HEK293 (cell line): ENCODE data around the gene DGUOK.
A peak's percentile ranks its signal among the peaks of the same experiment; 100 is the strongest.

ENCODE experiments used
- CTCF ChIA-PET: fragments of 350-600 bp; formaldehyde crosslinking; extraction: SDS; loops from one replicate; lab custom pipeline; 2021; ENCODE audit warnings: antibody characterized with exemption; lab: Yijun Ruan, JAX
- POLR2A ChIA-PET: fragments of 300-600 bp; formaldehyde crosslinking; extraction: SDS; loops from one replicate; lab custom pipeline; 2020; ENCODE audit warnings: antibody characterized with exemption, inconsistent platforms; lab: Yijun Ruan, JAX
- H3K27ac ChIP-seq: fragments of 200-500 bp; sonication (Bioruptor generic); 2 replicates; pipeline ENCODE4 v1.5.1; 2014; ENCODE audit warnings: low read depth, low read length, control low read depth, inconsistent platforms; ENCODE audit errors: extremely low read depth
- H3K36me3 ChIP-seq, 2 experiments: fragments of 200-500 bp in 1 of 2; sonication (Bioruptor generic) in 1 of 2; 1 replicate in 1 of 2; 2 replicates in 1 of 2; pipeline ENCODE4 v1.5.1; 2014 to 2017; ENCODE audit warnings: inconsistent platforms in 2 of 2, low read length in 2 of 2; ENCODE audit not compliant: control insufficient read depth in 2 of 2, insufficient read depth in 1 of 2
- H3K4me1 ChIP-seq: fragments of 200-500 bp; sonication (Bioruptor generic); 2 replicates; pipeline ENCODE4 v1.5.1; 2014; ENCODE audit warnings: mild to moderate bottlenecking, low read length, inconsistent platforms; ENCODE audit not compliant: control insufficient read depth, insufficient read depth
- H3K4me3 ChIP-seq: 2 replicates; pipeline ENCODE4 v1.5.1; 2011; ENCODE audit warnings: low read depth, mild to moderate bottlenecking, control low read depth, low read length, moderate library complexity
- H3K9me3 ChIP-seq: fragments of 200-500 bp; sonication (Bioruptor generic); 2 replicates; pipeline ENCODE4 v1.5.1; 2014; ENCODE audit warnings: low read depth, low read length, inconsistent platforms; ENCODE audit not compliant: control insufficient read depth, insufficient read depth
- GFI1B ChIP-seq: fragments of 450-650 bp; formaldehyde crosslinking; IDR thresholded peaks from 2 replicates; pipeline ENCODE4 v1.5.1; 2016; ENCODE audit warnings: missing biosample characterization, missing genetic modification characterization
- PRDM4 ChIP-seq: fragments of 450-650 bp; formaldehyde crosslinking; IDR thresholded peaks from 2 replicates; pipeline ENCODE4 v1.5.1; 2017; ENCODE audit warnings: missing biosample characterization, missing genetic modification characterization
- SALL2 ChIP-seq: fragments of 450-650 bp; formaldehyde crosslinking; IDR thresholded peaks from 2 replicates; pipeline ENCODE4 v1.5.0; 2017; ENCODE audit warnings: missing biosample characterization, mild to moderate bottlenecking, missing genetic modification characterization, borderline replicate concordance
- WT1 ChIP-seq: fragments of 450-650 bp; formaldehyde crosslinking; IDR thresholded peaks from 2 replicates; pipeline ENCODE4 v1.5.1; 2016; ENCODE audit warnings: missing biosample characterization, missing genetic modification characterization
- ZBTB6 ChIP-seq: fragments of 450-650 bp; formaldehyde crosslinking; IDR thresholded peaks from 2 replicates; pipeline ENCODE4 v1.5.1; 2017; ENCODE audit warnings: missing biosample characterization, missing genetic modification characterization
- ZNF112 ChIP-seq: fragments of 450-650 bp; formaldehyde crosslinking; IDR thresholded peaks from 2 replicates; pipeline ENCODE4 v1.5.0; 2017; ENCODE audit warnings: missing biosample characterization, missing genetic modification characterization
- ZNF16 ChIP-seq: fragments of 450-650 bp; formaldehyde crosslinking; IDR thresholded peaks from 2 replicates; pipeline ENCODE4 v1.5.1; 2016; ENCODE audit warnings: low read depth, missing biosample characterization, missing genetic modification characterization
- ZNF175 ChIP-seq: fragments of 450-650 bp; formaldehyde crosslinking; IDR thresholded peaks from 2 replicates; pipeline ENCODE4 v1.5.1; 2016; ENCODE audit warnings: missing biosample characterization, missing genetic modification characterization
- ZNF350 ChIP-seq: fragments of 450-650 bp; formaldehyde crosslinking; IDR thresholded peaks from 2 replicates; pipeline ENCODE4 v1.5.0; 2017; ENCODE audit warnings: missing biosample characterization, mild to moderate bottlenecking, missing genetic modification characterization
- ZNF513 ChIP-seq: fragments of 450-650 bp; IDR thresholded peaks from 2 replicates; pipeline ENCODE4 v1.5.1; 2018; ENCODE audit warnings: missing biosample characterization, missing genetic modification characterization
- ZNF518A ChIP-seq: fragments of 450-650 bp; formaldehyde crosslinking; conservative IDR thresholded peaks from 2 replicates; pipeline ENCODE4 v1.5.1; 2016; ENCODE audit warnings: low read depth, missing biosample characterization, missing genetic modification characterization
- ZNF600 ChIP-seq: fragments of 450-650 bp; formaldehyde crosslinking; IDR thresholded peaks from 2 replicates; pipeline ENCODE4 v1.5.1; 2016; ENCODE audit warnings: missing biosample characterization, missing genetic modification characterization
- ZNF704 ChIP-seq: fragments of 450-650 bp; formaldehyde crosslinking; IDR thresholded peaks from 2 replicates; pipeline ENCODE4 v1.5.1; 2016; ENCODE audit warnings: missing biosample characterization, missing genetic modification characterization
- ZNF707 ChIP-seq: fragments of 450-650 bp; formaldehyde crosslinking; IDR thresholded peaks from 2 replicates; pipeline ENCODE4 v1.5.1; 2016; ENCODE audit warnings: missing biosample characterization, missing genetic modification characterization

Gene DGUOK

GRCh38 chr2:73947412-73948018, 20.8 kb downstream of the DGUOK start:
- Histone ChIP-seq H3K9me3 (no peaks in the 10 kb centered on the region), H3K4me1 (no peaks in the 10 kb centered on the region), H3K36me3 (peaks cover 33 to 99% of the 10 kb centered on the region in 2 experiments), H3K4me3 (no peak overlapping the region), H3K27ac (no peak overlapping the region)
- ChIA-PET POLR2A (no interaction called here), CTCF (interaction anchor here (0.7 kb wide), 1 partner anchor 24 kb away, joined by 6 read pairs; no protein-coding TSS in a partner anchor)
- TF ChIP-seq ZNF600 (tag by site-specific recombination) (peak; percentile 55; the same call in 1 of the 2 replicates), ZNF707 (no peak)

- Histone ChIP-seq H3K9me3 (no peaks in the 10 kb centered on the region), H3K4me3 (no peak overlapping the region), H3K27ac (no peak overlapping the region), H3K4me1 (no peaks in the 10 kb centered on the region), H3K36me3 (peaks cover 27 to 92% of the 10 kb centered on the region in 2 experiments)
- TF ChIP-seq GFI1B (no peak), ZBTB6 (tag by site-specific recombination) (no peak), PRDM4 (no peak), ZNF112 (no peak)
- ChIA-PET CTCF (no interaction called here), POLR2A (no interaction called here)
These were observed 23.1 kb downstream of the DGUOK start for GRCh38 chr2:73949802-73950201.

- Histone ChIP-seq H3K9me3 (no peaks in the 10 kb centered on the region), H3K4me3 (no peak overlapping the region), H3K27ac (no peak overlapping the region), H3K4me1 (no peaks in the 10 kb centered on the region), H3K36me3 (peaks cover 33 to 93% of the 10 kb centered on the region in 2 experiments)
- ChIA-PET POLR2A (no interaction called here), CTCF (interaction anchor here (0.7 kb wide), 1 partner anchor 247 kb away, joined by 3 read pairs; no protein-coding TSS in a partner anchor)
- TF ChIP-seq ZNF175 (tag by site-specific recombination), result no peak
- no peak for TF ChIP-seq ZNF350
- TF ChIP-seq ZNF704 (tag by site-specific recombination), result no peak
- no peak for TF ChIP-seq SALL2 (tag by site-specific recombination)
- no peak for TF ChIP-seq ZNF518A
- peak; percentile 93 for TF ChIP-seq ZNF513 (tag by site-specific recombination)
- TF ChIP-seq ZNF16 (tag by site-specific recombination), result no peak
- peak; percentile 24; the same call in 1 of the 2 replicates for TF ChIP-seq WT1 (tag by site-specific recombination)
These were observed 26.1 kb downstream of the DGUOK start for GRCh38 chr2:73952499-73953446.
